Uterus (tissue), 2 donors: Measurements from ENCODE around the gene TMCO4.

Experiments used
- POLR2A ChIP-seq, 2 donors: fragments of 450-650 bp; IDR thresholded peaks; one replicate each; pipeline ENCODE4 v1.6.1; 2016; ENCODE audit warnings: antibody characterized with exemption in 2 of 2, mild to moderate bottlenecking in 1 of 2, moderate library complexity in 1 of 2
- TF ChIP-seq, protein P1 (sequence below), 4 experiments: fragments of 200-600 bp in 2 of 4; fragments of 450-650 bp in 2 of 4; sonication (generic) in 2 of 4; IDR thresholded peaks; one replicate each; pipeline ENCODE4 v1.5.1; 2016 to 2019; ENCODE audit warnings: antibody characterized with exemption in 4 of 4, mild to moderate bottlenecking in 2 of 4, moderate library complexity in 1 of 4

- TF ChIP-seq, protein P1, sequence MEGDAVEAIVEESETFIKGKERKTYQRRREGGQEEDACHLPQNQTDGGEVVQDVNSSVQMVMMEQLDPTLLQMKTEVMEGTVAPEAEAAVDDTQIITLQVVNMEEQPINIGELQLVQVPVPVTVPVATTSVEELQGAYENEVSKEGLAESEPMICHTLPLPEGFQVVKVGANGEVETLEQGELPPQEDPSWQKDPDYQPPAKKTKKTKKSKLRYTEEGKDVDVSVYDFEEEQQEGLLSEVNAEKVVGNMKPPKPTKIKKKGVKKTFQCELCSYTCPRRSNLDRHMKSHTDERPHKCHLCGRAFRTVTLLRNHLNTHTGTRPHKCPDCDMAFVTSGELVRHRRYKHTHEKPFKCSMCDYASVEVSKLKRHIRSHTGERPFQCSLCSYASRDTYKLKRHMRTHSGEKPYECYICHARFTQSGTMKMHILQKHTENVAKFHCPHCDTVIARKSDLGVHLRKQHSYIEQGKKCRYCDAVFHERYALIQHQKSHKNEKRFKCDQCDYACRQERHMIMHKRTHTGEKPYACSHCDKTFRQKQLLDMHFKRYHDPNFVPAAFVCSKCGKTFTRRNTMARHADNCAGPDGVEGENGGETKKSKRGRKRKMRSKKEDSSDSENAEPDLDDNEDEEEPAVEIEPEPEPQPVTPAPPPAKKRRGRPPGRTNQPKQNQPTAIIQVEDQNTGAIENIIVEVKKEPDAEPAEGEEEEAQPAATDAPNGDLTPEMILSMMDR (IDR thresholded peaks at IDR 0.05) = no peak
- no peak for TF ChIP-seq POLR2A (IDR thresholded peaks at IDR 0.05)
Observed at GRCh38 chr1:19683351-19683750, 116.4 kb downstream of the TMCO4 start.
